Nucleus accumbens (tissue), 56 donors: ENCODE data around the gene SSBP4.

Experiments used
- DNase-seq, 56 donors: peaks; one replicate each; lab custom pipeline; 2025; lab: John Stamatoyannopoulos, UW

SSBP4 gene

DNA sequence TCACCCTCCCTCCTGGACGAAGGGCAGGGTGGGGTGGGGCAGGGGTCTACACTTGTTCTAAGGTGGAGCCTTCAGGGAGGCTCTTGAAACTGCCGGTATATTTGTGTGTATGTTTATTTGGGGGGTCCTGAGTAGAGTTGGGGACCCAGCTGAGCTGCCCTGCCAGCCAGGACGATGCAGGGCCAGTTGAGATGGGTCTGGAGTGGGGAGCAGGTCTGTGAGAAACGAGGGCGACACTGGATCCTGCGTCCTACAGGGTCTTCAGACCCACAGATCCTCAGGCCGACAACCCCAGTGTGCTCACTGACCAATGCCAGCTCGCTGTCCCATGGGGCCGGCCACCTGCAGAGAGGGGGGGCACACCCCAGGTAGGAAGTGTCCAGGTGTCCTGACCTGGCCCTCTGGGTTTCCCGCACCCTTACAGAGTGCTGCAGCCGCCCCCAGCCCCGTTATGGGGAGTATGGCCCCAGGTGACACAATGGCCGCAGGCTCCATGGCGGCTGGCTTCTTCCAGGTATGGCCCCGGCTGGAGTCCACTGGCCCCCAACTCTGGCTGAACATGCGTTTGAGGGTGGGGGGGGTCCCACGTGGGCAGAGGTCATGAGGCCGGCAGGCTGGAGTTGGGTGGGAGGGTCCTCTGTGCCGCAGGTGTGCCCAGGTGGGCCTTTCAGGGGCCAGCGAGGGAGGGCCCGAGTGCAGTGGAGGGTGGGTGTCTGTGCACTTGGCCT is 11.4 kb downstream of the SSBP4 start:
- no peak for DNase-seq

DNA sequence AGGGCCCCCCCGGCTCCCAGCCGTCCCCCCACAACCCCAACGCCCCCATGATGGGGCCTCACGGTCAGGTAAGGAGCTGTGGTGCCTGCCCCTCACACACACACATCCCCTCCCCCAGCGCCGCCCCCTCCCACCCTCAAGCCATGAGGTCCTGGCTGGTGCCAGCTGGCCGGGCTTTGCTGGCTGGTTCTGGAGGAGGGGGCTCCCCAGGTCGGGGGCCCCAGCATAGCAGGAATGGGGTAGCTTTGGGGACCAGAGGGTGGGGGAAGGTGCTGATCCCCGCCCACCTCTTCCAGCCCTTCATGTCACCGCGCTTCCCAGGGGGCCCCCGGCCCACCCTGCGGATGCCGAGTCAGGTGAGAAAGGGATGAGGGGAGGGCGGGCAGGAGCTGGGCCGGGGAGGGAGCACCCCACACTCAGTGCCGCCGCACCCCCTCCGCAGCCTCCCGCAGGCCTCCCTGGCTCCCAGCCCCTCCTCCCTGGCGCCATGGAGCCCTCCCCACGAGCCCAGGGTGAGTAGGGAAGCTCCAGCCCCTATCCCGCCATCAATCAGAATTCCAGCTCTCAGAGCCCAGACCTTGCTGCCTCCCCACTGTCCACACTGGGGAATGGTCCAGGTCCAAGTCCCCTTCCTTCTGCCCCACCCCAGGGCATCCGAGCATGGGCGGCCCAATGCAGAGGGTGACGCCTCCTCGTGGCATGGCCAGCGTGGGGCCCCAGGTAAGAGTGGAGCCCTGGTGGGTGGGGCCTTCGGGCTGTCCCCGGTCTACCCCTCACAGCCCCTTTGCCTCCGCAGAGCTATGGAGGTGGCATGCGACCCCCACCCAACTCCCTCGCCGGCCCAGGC is 12.4 kb downstream of the SSBP4 start:
- DNase-seq: peak in 1 of 56 donors; percentile 25

DNA sequence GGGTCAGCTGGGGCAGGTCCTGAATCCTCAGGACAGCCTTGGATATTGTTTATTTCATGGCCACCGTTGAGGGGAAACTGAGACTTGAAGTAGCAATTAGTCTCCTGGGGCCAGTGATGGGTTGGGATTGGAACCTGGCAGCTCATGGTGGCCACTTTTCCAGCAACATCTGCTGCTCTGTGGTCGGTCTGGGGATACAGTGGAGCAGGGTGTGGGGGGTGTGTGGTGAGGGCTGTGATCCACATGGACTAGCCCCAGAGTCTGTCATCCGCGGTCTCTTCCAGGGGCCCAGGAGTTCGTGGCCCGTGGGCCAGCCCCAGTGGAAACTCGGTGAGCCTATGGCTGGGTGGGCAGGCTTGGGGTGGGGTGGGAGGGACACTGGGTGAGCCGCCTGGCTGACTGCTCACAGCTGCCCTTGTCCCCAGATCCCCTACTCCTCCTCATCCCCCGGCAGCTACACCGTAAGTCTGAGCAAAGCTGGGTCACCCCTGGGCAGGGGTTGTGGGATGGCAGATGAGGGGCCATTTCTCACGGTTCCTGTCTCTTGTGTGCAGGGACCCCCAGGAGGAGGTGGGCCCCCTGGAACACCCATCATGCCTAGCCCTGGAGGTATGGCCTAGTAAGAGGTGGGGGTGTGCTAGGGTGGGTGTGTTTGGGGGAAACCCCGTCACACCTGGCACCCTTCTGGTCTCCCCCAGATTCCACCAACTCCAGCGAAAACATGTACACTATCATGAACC is 13.2 kb downstream of the SSBP4 start:
- DNase-seq: no peak

DNA sequence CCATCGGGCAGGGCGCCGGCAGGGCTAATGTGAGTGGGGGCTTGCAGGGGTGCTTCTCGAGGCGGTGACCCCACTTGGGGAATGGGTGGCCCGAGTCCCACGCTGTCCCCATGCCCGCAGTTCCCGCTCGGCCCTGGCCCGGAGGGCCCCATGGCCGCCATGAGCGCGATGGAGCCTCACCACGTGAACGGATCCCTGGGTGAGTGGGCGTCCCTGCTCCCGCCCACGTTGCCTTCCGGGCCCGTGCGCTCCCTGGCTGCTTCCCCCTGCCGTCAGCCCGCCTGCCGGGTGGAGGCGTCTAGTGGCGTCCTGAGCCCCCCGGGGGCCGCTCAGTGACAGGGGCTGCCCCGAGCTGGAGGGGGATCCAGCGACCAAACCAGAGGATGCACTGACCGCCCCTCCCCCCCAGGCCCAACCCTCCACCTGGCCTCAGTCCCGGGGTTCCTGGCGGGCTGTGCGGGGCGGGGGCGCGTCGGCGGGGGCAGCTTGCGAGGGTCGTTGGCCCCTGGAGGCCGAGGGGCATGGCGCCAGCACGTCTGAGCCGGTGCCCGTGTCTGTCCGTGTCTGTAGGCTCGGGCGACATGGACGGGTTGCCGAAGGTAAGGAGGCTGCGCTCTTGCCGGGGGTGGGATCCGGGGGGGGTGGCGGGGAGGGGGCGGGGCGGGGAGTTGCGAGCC is 14.0 kb downstream of the SSBP4 start:
- peak in 15 of 56 donors; percentile 11 to 51 (median 34) for DNase-seq

DNA sequence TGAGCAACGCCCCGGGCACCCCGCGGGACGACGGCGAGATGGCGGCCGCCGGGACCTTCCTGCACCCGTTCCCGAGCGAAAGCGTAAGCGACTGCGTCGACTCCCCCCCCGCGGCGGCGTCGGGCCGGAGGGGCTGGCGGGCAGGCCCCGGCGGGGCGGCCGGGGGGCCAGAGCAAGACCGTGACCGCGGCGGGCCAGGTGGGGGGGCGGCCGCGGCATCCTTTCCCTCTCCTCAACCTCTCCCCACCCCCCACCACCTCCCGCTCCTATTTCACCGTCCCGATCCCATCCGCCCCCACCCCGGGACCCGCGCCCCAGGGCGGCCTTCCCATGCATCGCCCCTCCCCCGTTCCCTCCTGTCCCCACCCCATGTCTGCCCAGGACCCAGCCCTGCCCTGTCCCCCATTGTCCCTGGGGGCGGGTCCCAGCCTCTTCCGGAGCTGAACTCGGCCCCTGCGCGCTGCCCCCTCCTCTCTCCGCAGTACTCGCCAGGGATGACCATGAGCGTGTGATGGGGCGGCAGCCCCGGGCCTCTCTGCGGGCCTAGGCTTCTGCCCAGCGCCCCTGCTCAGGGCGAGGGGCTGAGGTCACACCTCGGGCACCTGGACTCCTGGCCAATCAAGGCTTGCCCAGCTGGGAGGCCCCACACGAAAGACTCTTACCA is 14.7 kb downstream of the SSBP4 start:
- no peak for DNase-seq

DNA sequence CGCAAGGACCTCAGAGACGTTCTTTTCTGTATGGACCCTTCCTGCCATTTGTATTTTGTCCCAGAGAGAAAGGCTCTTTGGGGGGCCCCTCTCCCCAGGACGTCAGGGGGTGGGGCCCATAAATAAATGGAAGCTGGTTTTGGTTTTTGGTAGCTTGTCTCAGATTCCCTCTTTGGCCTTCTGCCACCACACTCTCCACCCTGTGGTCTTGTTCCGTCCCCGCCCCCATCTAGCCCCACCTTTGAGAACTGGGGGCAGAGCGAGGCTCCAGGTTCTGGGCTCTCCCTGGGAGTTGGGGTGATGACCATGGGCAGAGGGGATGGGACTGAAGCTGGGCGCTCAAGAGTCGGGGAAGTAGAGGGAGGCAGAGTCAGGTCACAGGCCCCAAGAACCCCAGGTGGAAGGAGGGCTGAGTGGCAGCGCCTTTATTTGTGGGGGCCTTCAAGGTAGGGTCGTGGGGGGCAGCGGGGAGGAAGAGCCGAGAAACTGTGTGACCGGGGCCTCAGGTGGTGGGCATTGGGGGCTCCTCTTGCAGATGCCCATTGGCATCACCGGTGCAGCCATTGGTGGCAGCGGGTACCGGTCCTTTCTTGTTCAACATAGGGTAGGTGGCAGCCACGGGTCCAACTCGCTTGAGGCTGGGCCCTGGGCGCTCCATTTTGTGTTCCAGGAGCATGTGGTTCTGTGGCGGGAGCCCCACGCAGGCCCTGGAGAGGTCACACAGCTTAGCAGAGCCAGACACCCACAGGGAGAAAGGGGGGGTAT is 15.4 kb downstream of the SSBP4 start:
- no peak for DNase-seq

DNA sequence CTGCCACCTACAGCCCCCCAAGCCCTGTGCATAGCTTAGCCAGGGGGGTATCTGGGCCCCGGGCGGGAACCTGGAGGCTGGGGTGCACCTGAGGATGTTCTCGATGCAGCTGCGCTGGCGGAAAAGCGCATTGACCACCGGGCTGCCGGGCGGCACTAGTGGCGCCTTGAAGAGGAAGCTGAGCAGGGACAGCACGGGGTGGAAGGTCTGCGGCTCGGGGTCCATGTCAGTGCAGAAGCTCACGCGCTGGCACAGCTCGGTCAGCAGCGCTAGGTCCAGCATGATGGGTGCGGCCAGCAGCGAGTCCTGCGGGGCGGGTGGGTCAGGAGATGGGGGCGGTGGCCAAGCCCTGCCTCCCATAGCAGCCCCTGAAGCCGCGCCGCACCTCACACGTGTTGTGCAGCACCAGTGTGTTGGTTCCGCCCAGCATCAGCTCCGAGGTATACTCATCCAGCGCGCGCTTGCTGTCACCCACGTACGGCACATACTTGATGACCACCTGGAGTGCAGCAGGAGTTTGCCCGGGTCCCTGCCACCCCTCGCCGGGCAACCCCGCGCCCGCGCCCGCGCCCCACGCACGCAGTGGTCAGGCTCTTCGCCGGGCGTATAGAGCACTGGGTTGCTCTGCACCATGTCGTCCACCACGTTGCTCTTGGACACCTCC is 16.1 kb downstream of the SSBP4 start:
- DNase-seq: no peak

DNA sequence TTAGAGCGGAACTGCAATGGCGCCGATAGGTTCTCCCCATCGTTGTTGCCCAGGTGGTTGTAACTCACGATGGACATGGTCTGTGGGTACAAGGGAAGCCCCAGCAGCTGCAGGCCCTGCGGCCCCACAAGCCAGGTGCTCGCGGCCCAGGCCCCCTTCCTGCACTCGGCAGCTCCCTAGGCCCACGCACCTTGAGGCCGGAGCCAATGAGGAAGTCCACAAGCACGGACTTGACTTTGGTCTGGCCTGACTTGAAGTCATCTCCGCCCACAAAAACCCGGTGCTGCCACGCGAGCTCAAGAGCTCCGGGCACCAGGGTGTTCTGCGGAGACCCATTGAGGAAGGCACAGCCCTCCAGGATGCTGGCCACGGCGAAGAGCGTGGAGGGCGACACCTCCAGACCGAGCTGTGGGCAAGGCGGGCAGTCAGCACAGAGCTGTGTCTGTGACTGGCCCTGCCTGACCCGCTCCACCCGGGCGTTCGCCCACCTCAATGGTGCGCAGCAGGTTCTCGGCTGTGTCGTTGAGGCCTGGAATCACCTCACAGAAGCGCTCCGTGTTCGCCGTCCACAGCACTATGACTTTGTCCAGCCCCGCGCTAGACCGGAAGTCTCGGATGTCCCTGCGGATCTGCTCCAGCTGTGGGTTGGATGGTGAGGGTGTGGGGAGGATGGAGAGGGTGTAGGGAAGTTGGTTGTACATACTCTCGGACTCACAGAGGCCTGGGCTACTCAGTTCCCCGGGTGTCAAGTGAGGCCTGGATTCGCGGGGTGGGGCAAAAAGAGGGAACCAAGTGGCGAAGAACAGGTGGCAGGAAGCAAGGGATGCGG is 16.9 kb downstream of the SSBP4 start:
- DNase-seq: no peak

DNA sequence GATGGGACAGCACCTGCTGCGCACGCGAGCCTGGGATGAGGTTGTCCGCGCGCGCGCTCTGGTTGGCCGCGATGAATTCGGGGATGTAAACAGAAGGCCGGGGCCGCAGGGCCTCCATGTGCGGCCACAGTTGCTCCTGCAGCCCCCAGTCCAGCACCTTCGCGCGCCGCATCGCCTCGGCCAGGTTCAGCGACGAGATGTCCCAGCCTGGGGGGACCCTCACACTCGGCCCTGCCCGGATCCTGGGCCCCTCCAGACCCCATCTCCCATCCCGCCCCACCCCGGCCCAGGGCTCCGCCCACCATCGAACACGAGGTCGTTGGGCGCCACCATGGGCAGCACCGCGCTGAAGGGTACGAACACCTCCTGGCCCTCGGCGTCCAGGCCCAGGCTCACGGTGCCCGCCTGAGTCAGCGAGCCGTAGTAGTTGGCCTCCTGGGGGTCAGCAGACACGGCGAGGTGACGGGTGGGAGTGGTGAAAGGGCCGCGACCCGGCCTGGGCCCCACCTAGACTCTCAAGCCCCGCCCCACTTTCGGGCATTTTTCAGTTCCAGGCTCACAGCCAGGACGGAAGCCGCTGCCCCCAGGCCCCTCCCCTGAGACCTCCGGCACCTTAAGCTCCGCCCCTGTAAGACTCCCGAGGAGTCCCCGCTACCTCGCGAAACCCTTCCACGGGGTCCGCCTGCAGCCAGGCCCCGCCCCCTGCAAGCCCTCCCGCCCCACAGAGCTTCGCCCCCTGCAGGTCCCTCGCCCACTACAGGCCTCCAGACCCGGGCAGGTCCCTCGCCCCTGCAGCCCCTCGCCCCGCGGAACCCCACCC is 17.7 kb downstream of the SSBP4 start:
- DNase-seq: peak in 21 of 56 donors; percentile 7 to 73 (median 32)

DNA sequence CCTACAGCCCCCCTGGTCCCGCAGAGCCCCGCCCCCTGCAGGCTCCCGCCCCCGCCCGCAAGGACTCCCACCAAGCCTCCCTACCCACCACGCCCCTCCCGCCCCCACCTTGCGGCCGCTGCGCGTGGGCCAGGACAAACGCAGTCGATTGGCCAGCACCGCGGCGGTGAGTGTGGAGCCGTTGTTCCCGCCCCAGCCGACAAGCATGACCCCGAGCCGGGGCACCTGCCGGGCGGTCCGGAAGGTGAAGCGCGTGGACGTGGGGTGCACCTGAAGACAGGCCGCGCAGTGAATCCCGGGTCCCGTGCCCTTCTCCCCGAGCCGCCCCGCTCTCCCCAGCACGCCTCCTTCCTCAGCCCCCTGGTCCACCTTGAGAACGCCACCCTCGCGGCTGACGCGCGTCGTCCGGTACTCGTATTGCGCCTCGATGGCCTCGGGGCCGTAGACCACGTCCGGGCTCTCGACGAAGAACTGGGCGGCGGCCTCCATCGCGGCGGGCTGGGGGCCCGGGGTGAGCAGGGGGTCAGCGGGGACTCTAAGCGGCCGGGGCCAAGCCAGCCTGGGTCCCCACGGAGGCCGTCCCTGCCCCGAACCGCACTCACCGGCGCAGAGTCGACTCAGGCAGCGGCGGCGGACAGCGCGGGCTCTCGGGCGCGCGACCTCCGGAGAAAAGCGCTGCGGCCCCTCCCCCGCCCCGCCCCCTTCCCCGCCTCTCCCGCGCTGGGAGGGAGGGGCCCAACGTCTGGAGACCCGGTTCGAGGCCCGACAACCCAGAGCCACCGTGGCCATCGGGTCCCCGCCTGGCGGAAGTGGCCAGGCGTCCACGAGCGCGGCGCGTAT is 18.5 kb downstream of the SSBP4 start, which contains the start of gene ISYNA1:
Gene ISYNA1 (minus strand): TSS at position 643 of the 840 bp plus-strand sequence. CDS start 154 bp downstream, at position 489.
- peak in 12 of 56 donors; percentile 9 to 57 (median 34) for DNase-seq

DNA sequence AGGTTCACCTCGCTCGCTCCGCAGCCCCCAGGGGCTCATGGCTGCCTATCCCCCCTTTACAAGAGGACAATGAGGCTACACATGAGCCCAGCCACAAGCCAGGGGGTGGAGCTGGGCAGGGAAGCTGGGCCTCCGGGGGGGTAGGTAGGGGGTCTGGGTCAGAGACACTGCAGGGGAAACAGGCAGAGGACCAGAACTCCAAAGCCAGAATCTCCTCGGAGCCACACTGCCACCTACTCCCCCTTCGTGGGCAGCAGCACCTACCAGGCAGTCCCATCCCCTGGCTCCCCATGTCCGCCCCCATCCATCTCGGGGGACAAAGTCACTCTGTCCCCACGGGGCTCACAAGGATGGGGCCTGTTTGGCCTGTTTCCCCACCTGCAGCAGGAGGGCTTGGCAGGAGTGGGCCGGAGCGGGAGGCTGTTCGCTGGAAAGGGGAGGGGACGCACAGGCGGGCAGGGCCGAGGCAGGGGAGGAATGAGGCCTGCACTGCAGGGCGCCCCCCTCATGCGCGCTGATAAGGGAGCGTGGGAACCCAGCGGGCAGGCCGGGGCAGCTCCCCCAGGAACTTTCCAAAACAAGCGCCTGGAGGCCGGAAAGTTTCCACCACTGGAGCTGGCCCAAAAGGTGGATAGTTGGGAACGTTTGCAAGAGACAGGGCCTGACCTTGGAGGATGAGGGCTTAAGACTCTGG is 19.3 kb downstream of the SSBP4 start:
- DNase-seq: no peak

DNA sequence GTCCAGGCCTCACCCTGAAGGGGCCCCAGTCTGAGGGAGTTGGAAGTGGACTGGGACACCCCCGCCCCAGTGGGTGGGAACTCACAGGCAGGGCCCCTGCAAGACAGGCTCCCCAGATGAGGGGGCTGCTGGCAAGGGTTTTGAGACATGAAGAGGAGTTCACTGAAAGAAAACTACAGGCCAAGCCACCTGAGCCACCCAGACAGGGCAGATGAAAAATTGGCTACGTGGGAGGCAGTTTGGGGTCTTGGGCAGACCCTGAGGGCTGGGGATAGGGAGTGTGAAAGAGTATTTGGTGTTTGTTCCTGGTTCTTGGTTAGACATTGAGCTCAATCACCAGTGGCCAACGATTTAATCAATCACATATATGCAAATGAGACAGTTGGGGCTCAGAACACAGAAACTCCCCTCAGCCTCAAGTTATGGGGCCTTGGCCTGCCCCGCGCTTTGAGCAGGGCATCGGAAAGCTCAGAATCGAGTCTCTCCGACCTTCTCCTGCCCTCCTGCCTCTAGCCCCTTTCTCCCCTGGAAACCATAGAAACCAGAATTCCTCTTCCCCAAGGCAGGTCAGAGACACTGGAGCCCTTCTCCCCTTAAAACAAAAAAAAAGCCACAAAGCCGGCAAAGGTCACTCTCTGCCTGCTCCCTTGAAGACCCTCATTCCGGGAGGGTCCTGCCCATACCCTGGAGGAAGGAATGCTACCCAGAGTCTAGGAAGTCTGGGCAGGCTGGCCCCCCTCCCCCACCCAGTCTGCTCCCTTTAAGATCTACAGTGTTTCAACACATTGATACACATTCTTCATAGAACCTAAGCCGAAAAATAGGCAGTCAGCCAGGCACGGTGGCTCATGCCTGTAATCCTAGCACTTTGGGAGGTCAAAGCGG is 20.1 kb downstream of the SSBP4 start:
- DNase-seq: no peak

DNA sequence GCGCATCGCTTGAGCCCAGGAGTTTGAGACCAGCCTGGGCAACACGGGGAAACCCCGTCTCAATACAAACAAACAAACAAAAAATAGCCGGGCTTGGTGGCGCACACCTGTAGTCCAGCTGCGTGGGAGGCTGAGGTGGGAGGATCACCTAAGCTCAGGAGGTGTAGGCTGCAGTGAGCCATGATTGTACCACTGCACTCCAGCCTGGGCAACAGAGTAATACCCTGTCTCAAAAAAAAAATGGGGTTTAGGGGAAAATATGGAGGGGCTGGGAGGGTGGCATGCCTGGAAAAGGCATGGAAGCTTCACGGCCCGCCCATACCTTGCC is 20.7 kb downstream of the SSBP4 start:
- DNase-seq: no peak

DNA sequence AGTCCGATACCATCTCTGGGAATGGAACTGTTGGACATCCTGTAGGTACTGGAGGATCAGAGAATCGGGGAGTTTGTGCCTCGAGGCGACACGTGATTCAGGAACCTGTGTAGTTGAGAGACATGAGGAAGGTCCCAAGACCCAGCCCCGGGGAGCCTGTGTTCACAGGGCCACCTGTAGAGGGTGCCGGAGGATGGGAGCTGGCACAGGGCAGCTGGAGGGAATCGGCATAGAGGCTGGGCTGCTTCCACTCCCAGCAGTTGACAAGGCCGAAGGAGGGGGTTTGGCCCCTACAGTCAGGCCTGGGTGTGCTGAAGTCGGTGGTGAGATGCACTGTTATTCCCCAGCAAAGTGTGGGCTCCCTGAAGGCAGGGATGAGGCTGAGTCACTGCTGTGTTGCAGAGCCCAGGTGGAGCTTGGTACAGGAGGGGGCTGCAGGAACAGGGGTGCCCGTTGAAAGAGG is 21.2 kb downstream of the SSBP4 start:
- no peak for DNase-seq
